Measurements from ENCODE around the gene PTAR1.

PTAR1 gene

GRCh38 chr9:69673311-69673640 is 86.5 kb downstream of the PTAR1 start:
- peak overlapping the region; percentile 63 for H3K4me3 ChIP-seq (ENCODE audit: low read depth, low read length)
- no peak overlapping the region for H3K9ac ChIP-seq (ENCODE audit: low read depth, low read length)

GRCh38 chr9:69672596-69673310 is 87.1 kb downstream of the PTAR1 start:
- H3K4me1 ChIP-seq (ENCODE audit: control insufficient read depth, insufficient read depth, low read length), result peaks cover 8% of the 10 kb centered on the region
- H3K9ac ChIP-seq (ENCODE audit: low read depth, low read length), result no peak overlapping the region
- no peaks in the 10 kb centered on the region for H3K36me3 ChIP-seq (ENCODE audit: control insufficient read depth, insufficient read depth, low read length)
- H3K9me3 ChIP-seq (ENCODE audit: control insufficient read depth, insufficient read depth, low read length), result no peaks in the 10 kb centered on the region
- peak overlapping the region; percentile 63 for H3K4me3 ChIP-seq (ENCODE audit: low read depth, low read length)
- peaks cover 24% of the 10 kb centered on the region for H3K27me3 ChIP-seq (ENCODE audit: control insufficient read depth, insufficient read depth, low read length)
- no peak overlapping the region for H3K27ac ChIP-seq (ENCODE audit: low read depth, low read length)

More at GRCh38 chr9:69673311-69673640, 86.5 kb downstream of the PTAR1 start:
- Histone ChIP-seq H3K4me1 (ENCODE audit: control insufficient read depth, insufficient read depth, low read length) (peaks cover 4% of the 10 kb centered on the region; the same call in 1 of the 2 replicates), H3K27ac (ENCODE audit: low read depth, low read length) (no peak overlapping the region), H3K36me3 (ENCODE audit: control insufficient read depth, insufficient read depth, low read length) (no peaks in the 10 kb centered on the region), H3K9me3 (ENCODE audit: control insufficient read depth, insufficient read depth, low read length) (no peaks in the 10 kb centered on the region), H3K27me3 (ENCODE audit: control insufficient read depth, insufficient read depth, low read length) (peaks cover 24% of the 10 kb centered on the region)

GRCh38 chr9:69671879-69672595 is 87.8 kb downstream of the PTAR1 start, which contains the start of gene APBA1:
Gene APBA1, minus strand, starts transcription at chr9:69672371.
- peak within 1 kb of the TSS; percentile 63 for H3K4me3 ChIP-seq (ENCODE audit: low read depth, low read length)
- peaks cover 24% of the 10 kb centered on the region for H3K27me3 ChIP-seq (ENCODE audit: control insufficient read depth, insufficient read depth, low read length)
- H3K4me1 ChIP-seq (ENCODE audit: control insufficient read depth, insufficient read depth, low read length), result peaks cover 15% of the 10 kb centered on the region
- H3K36me3 ChIP-seq (ENCODE audit: control insufficient read depth, insufficient read depth, low read length), result no peaks in the 10 kb centered on the region
- H3K9me3 ChIP-seq (ENCODE audit: control insufficient read depth, insufficient read depth, low read length), result no peaks in the 10 kb centered on the region
- H3K27ac ChIP-seq (ENCODE audit: low read depth, low read length), result no peak within 1 kb of the TSS
- no peak within 1 kb of the TSS for H3K9ac ChIP-seq (ENCODE audit: low read depth, low read length)

GRCh38 chr9:69671311-69671878 is 88.4 kb downstream of the PTAR1 start:
- H3K4me1 ChIP-seq (ENCODE audit: control insufficient read depth, insufficient read depth, low read length), result peaks cover 18% of the 10 kb centered on the region
- peaks cover 24% of the 10 kb centered on the region for H3K27me3 ChIP-seq (ENCODE audit: control insufficient read depth, insufficient read depth, low read length)
- no peak overlapping the region for H3K27ac ChIP-seq (ENCODE audit: low read depth, low read length)
- no peaks in the 10 kb centered on the region for H3K9me3 ChIP-seq (ENCODE audit: control insufficient read depth, insufficient read depth, low read length)
- peak overlapping the region; percentile 63 for H3K4me3 ChIP-seq (ENCODE audit: low read depth, low read length)
- no peaks in the 10 kb centered on the region for H3K36me3 ChIP-seq (ENCODE audit: control insufficient read depth, insufficient read depth, low read length)
- H3K9ac ChIP-seq (ENCODE audit: low read depth, low read length), result no peak overlapping the region

GRCh38 chr9:69667306-69667705 is 92.5 kb downstream of the PTAR1 start:
- Histone ChIP-seq H3K9ac (ENCODE audit: low read depth, low read length) (no peak overlapping the region), H3K27me3 (ENCODE audit: control insufficient read depth, insufficient read depth, low read length) (peaks cover 24% of the 10 kb centered on the region), H3K4me3 (ENCODE audit: low read depth, low read length) (peak overlapping the region; percentile 36; the same call in 1 of the 2 replicates), H3K9me3 (ENCODE audit: control insufficient read depth, insufficient read depth, low read length) (no peaks in the 10 kb centered on the region), H3K27ac (ENCODE audit: low read depth, low read length) (no peak overlapping the region), H3K4me1 (ENCODE audit: control insufficient read depth, insufficient read depth, low read length) (peaks cover 22% of the 10 kb centered on the region), H3K36me3 (ENCODE audit: control insufficient read depth, insufficient read depth, low read length) (no peaks in the 10 kb centered on the region)

GRCh38 chr9:69660304-69660703 is 99.5 kb downstream of the PTAR1 start:
- Histone ChIP-seq H3K4me3 (ENCODE audit: low read depth, low read length) (no peak overlapping the region), H3K9ac (ENCODE audit: low read depth, low read length) (no peak overlapping the region), H3K4me1 (ENCODE audit: control insufficient read depth, insufficient read depth, low read length) (peaks cover 23% of the 10 kb centered on the region; the same call in 1 of the 2 replicates), H3K36me3 (ENCODE audit: control insufficient read depth, insufficient read depth, low read length) (no peaks in the 10 kb centered on the region), H3K9me3 (ENCODE audit: control insufficient read depth, insufficient read depth, low read length) (no peaks in the 10 kb centered on the region), H3K27ac (ENCODE audit: low read depth, low read length) (no peak overlapping the region), H3K27me3 (ENCODE audit: control insufficient read depth, insufficient read depth, low read length) (no peaks in the 10 kb centered on the region)

All from HUES48 (cell line).